GM12878 (cell line): ENCODE data around the gene TIMD4. TPM values are rescaled to one million over a fixed set of nuclear protein-coding genes. Genes with fewer than 3 reads are reported as not detected.

Experiments used
- polyA plus RNA-seq, 11 experiments: library from polyadenylated mRNA; depleted of rRNA in 4 of 11; unstranded in 6 of 11; stranded (reverse) in 5 of 11; fragments of >200 nt; fragmentation: Nextera tagmentation in 4 of 11; fragmentation: Illumina TruSeq in 1 of 11; extraction: Ambion mirVana in 4 of 11; extraction: Trizol in 1 of 11; gene quantifications; 1 replicate in 1 of 11; 2 replicates in 10 of 11; pipeline versions ENCODE4 v1.2.1 to v1.2.3, GENCODE V29; 2011 to 2016; ENCODE audit warnings: inconsistent platforms in 2 of 11, missing spikeins in 2 of 11, low read depth in 1 of 11
- total RNA-seq, 4 experiments: library from RNA; depleted of rRNA in 3 of 4; stranded (reverse); fragments of >200 nt in 3 of 4; fragmentation: Illumina TruSeq in 1 of 4; extraction: Trizol in 1 of 4; gene quantifications; 2 replicates each; pipeline versions ENCODE4 v1.2.1 to v1.2.3, GENCODE V29; 2013 to 2021

Gene TIMD4
- total and polyA plus RNA-seq, 10 of the 15 experiments (the other 5 are each of a cell fraction or from before 2014, with no cell fraction given), result 1.3 to 15.4 (median 5.3) TPM

Other genes with a start within 250 kb of the TIMD4 start
- gene PPP1R2B, start 112.9 kb downstream of the TIMD4 start, total RNA-seq (2014; rRNA removed), result not detected in 2 replicates
- gene PPP1R2B, start 112.9 kb downstream of the TIMD4 start, total RNA-seq (2014; rRNA removed; fragmentation: Illumina TruSeq; extraction: Trizol), result 0.13 TPM in 1 of 2 replicates, not detected in the other
- 0.11 TPM in 1 of 2 replicates, not detected in the other for gene PPP1R2B, start 112.9 kb downstream of the TIMD4 start, total RNA-seq (2021)
- gene PPP1R2B, start 112.9 kb downstream of the TIMD4 start, polyA plus RNA-seq (2011; rRNA removed), result 0.08 and 0.73 TPM in 2 replicates
- gene PPP1R2B, start 112.9 kb downstream of the TIMD4 start, polyA plus RNA-seq (2014; fragmentation: Illumina TruSeq; extraction: Trizol), result 0.04 and 0.17 TPM in 2 replicates
- gene PPP1R2B, start 112.9 kb downstream of the TIMD4 start, polyA plus RNA-seq (2014; fragmentation: Nextera tagmentation; extraction: Ambion mirVana), result under 1 TPM in 1 of 2 experiments, not detected in 1; 0.02 TPM
- gene PPP1R2B, start 112.9 kb downstream of the TIMD4 start, polyA plus RNA-seq (2014; rRNA removed), result not detected in 2 replicates
- gene PPP1R2B, start 112.9 kb downstream of the TIMD4 start, polyA plus RNA-seq (2016; fragmentation: Nextera tagmentation; extraction: Ambion mirVana), result under 1 TPM in 1 of 2 experiments, not detected in 1; 0.08 TPM
- 0.45 TPM in 1 of 2 replicates, not detected in the other for gene HAVCR1, start 95.9 kb upstream of the TIMD4 start, total RNA-seq (2014; rRNA removed)
- gene HAVCR1, start 95.9 kb upstream of the TIMD4 start, total RNA-seq (2014; rRNA removed; fragmentation: Illumina TruSeq; extraction: Trizol), result not detected in 2 replicates
- not detected in 2 replicates for gene HAVCR1, start 95.9 kb upstream of the TIMD4 start, total RNA-seq (2021)
- gene HAVCR1, start 95.9 kb upstream of the TIMD4 start, polyA plus RNA-seq (2011; rRNA removed), result 0.07 and 0.08 TPM in 2 replicates
- 0.33 TPM in 1 of 2 replicates, not detected in the other for gene HAVCR1, start 95.9 kb upstream of the TIMD4 start, polyA plus RNA-seq (2014; fragmentation: Illumina TruSeq; extraction: Trizol)
- gene HAVCR1, start 95.9 kb upstream of the TIMD4 start, polyA plus RNA-seq (2014; fragmentation: Nextera tagmentation; extraction: Ambion mirVana), result not detected
- not detected in 2 replicates for gene HAVCR1, start 95.9 kb upstream of the TIMD4 start, polyA plus RNA-seq (2014; rRNA removed)
- not detected for gene HAVCR1, start 95.9 kb upstream of the TIMD4 start, polyA plus RNA-seq (2016; fragmentation: Nextera tagmentation; extraction: Ambion mirVana)
- gene HAVCR2, start 145.8 kb upstream of the TIMD4 start, total RNA-seq (2014; rRNA removed), result 6.6 and 9.0 TPM in 2 replicates
- 7.2 and 7.6 TPM in 2 replicates for gene HAVCR2, start 145.8 kb upstream of the TIMD4 start, total RNA-seq (2014; rRNA removed; fragmentation: Illumina TruSeq; extraction: Trizol)
- gene HAVCR2, start 145.8 kb upstream of the TIMD4 start, total RNA-seq (2021), result 5.2 and 6.5 TPM in 2 replicates
- gene HAVCR2, start 145.8 kb upstream of the TIMD4 start, polyA plus RNA-seq (2011; rRNA removed), result 5.2 and 5.4 TPM in 2 replicates
- 7.3 and 7.6 TPM in 2 replicates for gene HAVCR2, start 145.8 kb upstream of the TIMD4 start, polyA plus RNA-seq (2014; fragmentation: Illumina TruSeq; extraction: Trizol)
- 1 to 10 TPM; 7.2 to 7.5 TPM for gene HAVCR2, start 145.8 kb upstream of the TIMD4 start, polyA plus RNA-seq (2014; fragmentation: Nextera tagmentation; extraction: Ambion mirVana)
- gene HAVCR2, start 145.8 kb upstream of the TIMD4 start, polyA plus RNA-seq (2014; rRNA removed), result 6.0 and 7.4 TPM in 2 replicates
- gene HAVCR2, start 145.8 kb upstream of the TIMD4 start, polyA plus RNA-seq (2016; fragmentation: Nextera tagmentation; extraction: Ambion mirVana), result 1 to 10 TPM; 5.5 to 6.0 TPM
- 9.3 and 11.7 TPM in 2 replicates for gene MED7, start 179.6 kb upstream of the TIMD4 start, total RNA-seq (2014; rRNA removed)
- gene MED7, start 179.6 kb upstream of the TIMD4 start, total RNA-seq (2014; rRNA removed; fragmentation: Illumina TruSeq; extraction: Trizol), result 15.8 and 20.7 TPM in 2 replicates
- gene MED7, start 179.6 kb upstream of the TIMD4 start, total RNA-seq (2021), result 11.0 and 12.3 TPM in 2 replicates
- gene MED7, start 179.6 kb upstream of the TIMD4 start, polyA plus RNA-seq (2011; rRNA removed), result 22.6 and 36.0 TPM in 2 replicates
- gene MED7, start 179.6 kb upstream of the TIMD4 start, polyA plus RNA-seq (2014; fragmentation: Illumina TruSeq; extraction: Trizol), result 22.7 and 28.8 TPM in 2 replicates
- gene MED7, start 179.6 kb upstream of the TIMD4 start, polyA plus RNA-seq (2014; fragmentation: Nextera tagmentation; extraction: Ambion mirVana), result 10 to 100 TPM; 42.6 to 47.7 TPM
- 11.3 and 18.1 TPM in 2 replicates for gene MED7, start 179.6 kb upstream of the TIMD4 start, polyA plus RNA-seq (2014; rRNA removed)
- gene MED7, start 179.6 kb upstream of the TIMD4 start, polyA plus RNA-seq (2016; fragmentation: Nextera tagmentation; extraction: Ambion mirVana), result 10 to 100 TPM; 30.2 to 35.1 TPM
- not detected in 2 replicates for gene GARIN3, start 203.0 kb upstream of the TIMD4 start, total RNA-seq (2014; rRNA removed)
- gene GARIN3, start 203.0 kb upstream of the TIMD4 start, total RNA-seq (2014; rRNA removed; fragmentation: Illumina TruSeq; extraction: Trizol), result not detected in 2 replicates
- not detected in 2 replicates for gene GARIN3, start 203.0 kb upstream of the TIMD4 start, total RNA-seq (2021)
- gene GARIN3, start 203.0 kb upstream of the TIMD4 start, polyA plus RNA-seq (2011; rRNA removed), result not detected in 2 replicates
- not detected in 2 replicates for gene GARIN3, start 203.0 kb upstream of the TIMD4 start, polyA plus RNA-seq (2014; fragmentation: Illumina TruSeq; extraction: Trizol)
- not detected for gene GARIN3, start 203.0 kb upstream of the TIMD4 start, polyA plus RNA-seq (2014; fragmentation: Nextera tagmentation; extraction: Ambion mirVana)
- gene GARIN3, start 203.0 kb upstream of the TIMD4 start, polyA plus RNA-seq (2014; rRNA removed), result not detected in 2 replicates
- gene GARIN3, start 203.0 kb upstream of the TIMD4 start, polyA plus RNA-seq (2016; fragmentation: Nextera tagmentation; extraction: Ambion mirVana), result under 1 TPM in 1 of 2 experiments, not detected in 1; 0.15 TPM
- 1.1 and 2.4 TPM in 2 replicates for gene ITK, start 217.6 kb upstream of the TIMD4 start, total RNA-seq (2014; rRNA removed)
- 1.7 and 2.3 TPM in 2 replicates for gene ITK, start 217.6 kb upstream of the TIMD4 start, total RNA-seq (2014; rRNA removed; fragmentation: Illumina TruSeq; extraction: Trizol)
- gene ITK, start 217.6 kb upstream of the TIMD4 start, total RNA-seq (2021), result 0.80 and 1.4 TPM in 2 replicates
- gene ITK, start 217.6 kb upstream of the TIMD4 start, polyA plus RNA-seq (2011; rRNA removed), result 0.05 and 0.17 TPM in 2 replicates
- gene ITK, start 217.6 kb upstream of the TIMD4 start, polyA plus RNA-seq (2014; fragmentation: Illumina TruSeq; extraction: Trizol), result 1.4 and 1.5 TPM in 2 replicates
- under 1 TPM; 0.60 to 0.66 TPM for gene ITK, start 217.6 kb upstream of the TIMD4 start, polyA plus RNA-seq (2014; fragmentation: Nextera tagmentation; extraction: Ambion mirVana)
- gene ITK, start 217.6 kb upstream of the TIMD4 start, polyA plus RNA-seq (2014; rRNA removed), result 0.57 and 0.91 TPM in 2 replicates
- under 1 TPM; 0.17 to 0.73 TPM for gene ITK, start 217.6 kb upstream of the TIMD4 start, polyA plus RNA-seq (2016; fragmentation: Nextera tagmentation; extraction: Ambion mirVana)